Adipose tissue (tissue), 3 donors: ENCODE measurements around the gene ZFP2. TPM values are rescaled to one million over a fixed set of nuclear protein-coding genes. Genes with fewer than 3 reads are reported as not detected.
"Not testable (repeated sequence)": the region's sequence is repeated elsewhere in the genome, so short reads cannot be mapped to it uniquely, and the experiment has no call there.

Source experiments
- H3K27ac ChIP-seq: one replicate; pipeline ENCODE4 v1.5.1; 2013; ENCODE audit warnings: low read depth, low read length
- WGBS, 3 donors: extraction: QIAGEN DNeasy Blood & Tissue Kit; methylation state at CpG; one replicate each; pipeline ENCODE4 v1.1.7; 2013; 5-methylcytosine and 5-hydroxymethylcytosine counted together
- polyA plus RNA-seq, 3 donors: library from polyadenylated mRNA; stranded (reverse); fragments of 200-250 nt; gene quantifications; one replicate each; pipeline ENCODE4 v1.2.3, GENCODE V29; 2013
- donor health status: healthy with polysubstance abuse.
- donor health status: Bipolar disorder and iron deficiency.
- donor health status: healthy.

The ZFP2 gene
- 1 to 10 TPM in 1 of 3 donors, under 1 TPM in 2; 0.61 to 2.6 (median 0.94) TPM for polyA plus RNA-seq

DNA sequence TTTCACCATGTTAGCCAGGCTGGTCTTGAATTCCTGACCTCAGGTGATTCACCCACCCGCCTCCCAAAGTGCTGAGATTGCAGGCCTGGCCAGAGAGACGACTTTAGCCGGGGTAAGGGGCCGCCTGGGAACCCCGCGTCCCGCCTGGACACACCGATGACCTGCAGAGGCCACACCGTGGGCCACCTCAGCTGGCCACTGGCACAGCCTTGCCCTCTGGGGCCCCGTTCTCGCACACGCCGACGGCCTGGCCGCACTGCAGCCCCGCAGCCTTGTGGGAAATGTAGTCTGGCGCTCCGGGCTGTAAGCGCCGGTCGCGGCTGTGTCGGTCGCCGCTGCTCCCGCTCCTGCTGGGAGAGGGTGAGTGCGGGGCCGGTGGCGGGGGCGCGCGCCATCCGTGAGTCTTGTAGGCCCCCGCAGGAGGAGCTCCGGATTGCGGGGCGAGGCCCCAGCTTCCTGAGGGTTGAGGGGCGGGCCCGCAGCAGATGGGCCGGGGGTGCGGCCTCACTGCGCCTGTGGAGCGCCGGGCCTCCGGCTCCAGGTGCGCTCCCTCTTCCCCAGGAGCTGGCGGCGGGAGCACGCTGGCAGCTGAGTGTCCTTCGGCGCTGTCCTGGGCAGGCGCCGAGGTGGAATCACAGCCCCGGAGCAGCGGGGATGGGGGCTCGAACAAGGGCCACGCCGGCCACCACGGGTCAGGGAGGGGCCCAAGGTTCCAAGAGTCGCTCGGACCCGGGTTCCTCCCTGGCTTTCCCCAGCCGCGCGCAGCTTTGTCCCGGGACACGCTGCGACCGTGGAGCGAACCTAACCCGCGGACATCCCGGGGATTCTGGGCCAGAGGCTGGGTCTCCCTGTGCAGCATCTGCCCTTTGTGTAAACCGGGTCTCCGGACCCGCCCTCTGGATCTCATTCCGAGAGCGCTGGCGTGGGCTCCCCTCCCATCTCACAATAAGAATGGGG, at the start of gene ZFP2:
ZFP2 (plus strand) TSS at position 299 of the 957 bp plus-strand sequence. CDS start 35,401 bp downstream, outside the sequence.
- 2% methylated on average over 68 to 79 of the region's 79 CpGs for WGBS, 3 donors

DNA sequence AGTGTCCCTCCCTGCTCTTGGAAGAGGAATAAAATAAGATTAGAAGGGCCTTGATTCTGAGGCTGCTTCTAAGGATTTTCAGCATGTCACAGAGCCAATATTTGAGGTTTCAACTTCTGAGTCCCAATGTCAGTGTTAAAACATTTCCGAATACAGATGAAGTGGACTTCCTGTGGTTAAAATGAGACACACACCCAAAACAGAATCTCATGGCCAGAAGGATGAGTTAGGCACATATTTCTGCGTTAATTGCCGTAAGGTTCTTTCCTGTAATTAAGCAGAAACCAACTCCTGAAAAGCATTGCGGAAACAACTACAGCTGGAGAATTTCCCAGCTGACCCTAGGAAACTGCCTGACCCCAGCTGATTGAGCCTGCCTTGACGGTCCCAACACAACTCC, 46.4 kb upstream of the ZFP2 start:
- WGBS, 3 donors = 51 to 61% (median 59%) methylated on average over 5 of the region's 5 CpGs
- no peak overlapping the region for H3K27ac ChIP-seq

More for the DNA sequence above, at the start of gene ZFP2:
- no peak within 1 kb of the TSS for H3K27ac ChIP-seq

DNA sequence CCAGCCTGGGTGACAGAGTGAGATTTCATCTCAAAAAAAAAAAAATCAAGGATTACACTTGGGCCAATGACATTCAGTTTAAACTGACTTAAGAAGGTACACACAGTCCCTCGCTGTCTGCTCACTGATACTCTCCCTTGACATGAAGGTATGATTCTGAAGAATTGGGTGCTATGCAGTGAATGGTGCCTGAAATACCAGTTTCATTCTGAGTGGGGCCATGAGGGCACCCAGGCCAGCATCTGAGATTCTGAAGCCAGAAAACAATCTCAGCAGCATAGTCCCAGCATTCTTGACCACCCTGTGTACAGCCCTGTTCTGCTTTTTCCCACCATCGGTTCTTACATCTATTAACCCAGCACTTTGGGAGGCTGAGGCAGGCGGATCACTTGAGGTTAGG, 43.8 kb upstream of the ZFP2 start:
- no peak overlapping the region for H3K27ac ChIP-seq
- 88 to 96% (median 92%) methylated on average over 3 of the region's 3 CpGs for WGBS, 3 donors

DNA sequence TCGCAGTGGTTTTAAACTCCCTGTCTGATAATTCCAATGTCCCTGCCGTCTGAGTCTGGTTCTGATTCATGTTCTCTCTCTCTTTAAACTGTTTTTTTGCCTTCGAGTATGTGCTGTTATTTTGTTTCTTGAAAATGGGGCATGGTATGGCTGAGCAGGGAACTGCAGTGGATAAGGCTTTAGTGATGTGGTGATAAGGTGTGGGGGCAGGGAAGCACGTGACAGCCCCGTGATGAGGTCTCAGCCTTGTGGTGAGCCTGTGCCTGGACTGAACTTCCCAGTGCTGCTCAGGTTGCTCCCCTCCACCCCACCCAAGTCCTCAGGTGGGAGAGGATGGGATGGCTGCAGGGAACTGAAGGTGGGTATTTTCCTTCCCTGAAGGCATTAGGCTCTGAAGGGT, 41.4 kb upstream of the ZFP2 start:
- no peak overlapping the region for H3K27ac ChIP-seq
- 52 to 57% (median 53%) methylated on average over 5 of the region's 5 CpGs for WGBS, 3 donors

DNA sequence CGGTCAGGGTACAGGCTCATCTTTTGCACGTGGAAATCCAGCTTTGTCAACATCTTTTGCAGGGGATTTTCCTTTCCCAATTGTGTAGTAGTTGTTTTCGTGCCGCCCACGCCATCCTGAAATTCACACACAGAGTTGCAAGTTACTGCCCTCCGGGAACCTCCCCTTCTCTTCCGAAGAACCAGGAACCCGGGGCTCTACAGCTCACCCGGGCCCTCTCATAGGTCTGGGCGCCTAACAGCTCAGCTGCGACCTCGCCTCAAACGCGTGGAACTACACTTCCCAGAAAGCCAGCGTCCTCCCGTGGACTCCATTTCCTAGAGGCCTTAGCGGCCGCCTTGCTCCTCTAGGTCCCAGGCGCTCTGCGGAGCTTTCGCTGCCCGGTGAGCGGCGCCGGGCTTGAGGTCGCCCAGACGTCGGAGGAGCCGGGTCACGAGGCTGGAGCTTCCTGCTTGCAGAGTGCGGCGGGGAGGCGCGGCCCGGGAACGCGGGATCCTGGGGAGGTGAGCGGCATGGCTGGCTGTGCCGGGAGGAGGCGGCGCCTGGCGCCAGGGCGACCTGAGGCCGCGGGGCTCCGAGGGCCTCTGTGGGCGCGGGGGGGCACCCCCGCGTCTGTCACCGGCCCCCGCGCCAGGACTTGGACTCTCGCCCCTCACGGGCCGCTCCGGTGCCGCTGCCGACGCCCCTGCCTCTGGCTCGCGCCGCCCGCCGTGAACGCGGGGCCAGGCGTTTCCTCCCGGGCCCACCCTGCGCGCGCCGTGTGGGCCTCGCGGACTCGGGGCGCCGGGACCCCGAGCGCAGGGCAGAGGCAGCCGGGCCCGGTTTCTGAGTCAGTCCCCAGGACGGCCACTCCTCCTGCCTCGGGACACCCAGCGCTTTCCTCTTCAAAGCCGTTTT, 35.8 kb upstream of the ZFP2 start, which contains the start of gene ZNF354B:
ZNF354B (plus strand) TSS at position 329 of the 897 bp plus-strand sequence. CDS start 1,095 bp downstream, outside the sequence.
- no peak within 1 kb of the TSS for H3K27ac ChIP-seq
- 1% methylated on average over 69 to 86 of the region's 86 CpGs for WGBS, 3 donors

DNA sequence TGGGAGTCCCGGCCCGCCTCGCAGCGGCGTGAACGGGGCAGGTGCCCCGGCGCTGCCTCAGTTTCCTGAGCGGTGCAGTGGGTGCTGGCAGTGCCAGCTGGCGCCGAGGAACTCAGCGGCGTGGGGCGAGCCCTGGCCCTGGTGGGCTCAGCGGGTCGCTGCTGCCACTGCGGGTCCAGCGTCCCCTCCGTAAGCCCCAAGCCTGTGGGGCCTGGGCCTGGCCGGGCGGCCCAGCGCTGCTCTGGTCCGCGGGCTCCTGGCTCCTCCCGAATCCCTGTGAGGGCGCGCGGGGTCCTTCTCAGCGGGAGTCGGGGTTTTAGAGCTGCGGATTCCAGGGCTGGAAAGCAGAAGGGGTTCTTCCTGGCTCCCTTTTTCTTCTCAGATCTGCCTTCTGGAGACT, 35.1 kb upstream of the ZFP2 start:
- 0 to 4% methylated on average over 7 to 11 of the region's 31 CpGs; no CpG with 5 or more reads in 1 of the 3 donors for WGBS, 3 donors
- H3K27ac ChIP-seq = not testable (repeated sequence)

DNA sequence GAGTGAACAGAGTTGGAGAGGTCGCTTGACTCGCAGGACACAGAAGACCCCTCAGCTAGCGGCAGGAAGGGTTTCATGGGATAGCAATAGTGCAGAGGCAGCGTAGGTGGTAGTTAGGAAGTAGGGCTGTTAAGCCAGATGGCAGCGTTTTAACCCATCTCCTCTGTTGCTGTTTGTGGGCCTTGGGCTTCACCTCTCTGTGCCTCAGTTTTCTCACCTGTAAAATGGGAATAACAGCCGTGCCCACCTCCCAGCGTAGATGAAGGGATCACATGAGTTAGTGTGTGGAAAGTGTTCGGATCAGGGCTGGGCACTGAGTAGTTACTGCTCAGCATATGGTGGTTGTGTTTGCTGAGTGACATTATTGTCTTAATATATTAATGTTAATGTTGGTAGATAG, 34.1 kb upstream of the ZFP2 start:
- WGBS, 3 donors = 95 to 97% (median 96%) methylated on average over 8 of the region's 8 CpGs

DNA sequence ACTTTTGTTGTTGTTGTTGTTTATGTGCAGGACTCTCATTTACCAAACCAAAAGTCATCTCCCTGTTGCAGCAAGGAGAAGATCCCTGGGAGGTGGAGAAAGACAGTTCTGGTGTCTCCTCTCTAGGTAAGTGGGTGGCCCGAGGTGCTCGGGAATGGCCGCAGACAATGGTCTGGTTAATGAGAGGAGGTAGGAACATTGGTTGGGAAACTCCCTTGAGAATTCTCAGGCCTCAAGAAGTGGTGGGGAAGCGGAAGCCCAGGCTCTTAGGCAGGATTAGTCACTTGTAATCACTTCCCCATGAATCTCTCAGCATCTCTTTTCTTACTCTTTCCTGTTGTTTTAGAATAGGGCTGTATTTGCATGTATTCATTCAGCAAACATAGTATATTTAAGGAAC, 28.8 kb upstream of the ZFP2 start:
- WGBS, 3 donors = 76 to 89% (median 84%) methylated on average over 4 of the region's 4 CpGs
- H3K27ac ChIP-seq = no peak overlapping the region

More for the DNA sequence above, 34.1 kb upstream of the ZFP2 start:
- no peak overlapping the region for H3K27ac ChIP-seq

DNA sequence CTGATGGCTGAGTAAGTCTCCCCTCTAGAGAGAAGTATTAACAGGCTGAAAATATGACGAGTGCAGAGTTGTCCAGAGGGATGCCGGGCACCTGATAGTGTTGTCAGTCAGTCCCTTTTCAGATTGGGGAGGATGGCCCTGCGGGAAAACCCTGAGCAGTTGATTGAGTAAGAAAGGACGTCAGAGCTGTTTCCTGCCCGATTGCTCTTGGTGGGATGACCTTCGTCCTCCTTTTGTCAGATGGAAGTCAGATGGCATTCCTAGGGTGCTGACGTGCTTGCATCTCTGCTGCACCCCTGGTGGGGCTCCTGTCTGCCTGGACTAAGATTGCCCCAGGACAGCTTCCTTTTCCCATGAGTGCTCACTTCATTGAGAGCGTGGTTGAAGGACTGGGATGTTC, 26.1 kb upstream of the ZFP2 start:
- 64 to 81% (median 80%) methylated on average over 8 of the region's 8 CpGs for WGBS, 3 donors
- H3K27ac ChIP-seq = no peak overlapping the region

DNA sequence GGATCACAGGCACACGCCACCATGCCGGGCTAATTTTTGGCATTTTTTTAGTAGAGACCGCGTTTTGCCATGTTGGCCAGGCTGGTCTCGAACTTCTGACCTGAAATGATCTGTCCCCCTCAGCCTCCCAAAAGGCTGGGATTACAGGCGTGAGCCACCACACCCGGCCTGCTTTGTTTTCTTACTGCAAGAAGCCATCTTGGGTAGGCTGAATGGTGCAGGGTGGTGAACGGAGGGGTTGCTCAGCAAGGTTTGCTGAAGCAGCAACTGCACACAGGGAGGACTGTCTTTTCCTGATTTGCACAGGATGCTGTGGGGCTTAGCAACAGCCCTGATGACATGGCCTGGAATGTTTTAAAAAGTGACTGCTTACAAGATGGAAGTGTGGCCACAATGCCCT, 25.3 kb upstream of the ZFP2 start:
- WGBS, 3 donors = 93 to 99% (median 98%) methylated on average over 8 of the region's 8 CpGs
- H3K27ac ChIP-seq = no peak overlapping the region

DNA sequence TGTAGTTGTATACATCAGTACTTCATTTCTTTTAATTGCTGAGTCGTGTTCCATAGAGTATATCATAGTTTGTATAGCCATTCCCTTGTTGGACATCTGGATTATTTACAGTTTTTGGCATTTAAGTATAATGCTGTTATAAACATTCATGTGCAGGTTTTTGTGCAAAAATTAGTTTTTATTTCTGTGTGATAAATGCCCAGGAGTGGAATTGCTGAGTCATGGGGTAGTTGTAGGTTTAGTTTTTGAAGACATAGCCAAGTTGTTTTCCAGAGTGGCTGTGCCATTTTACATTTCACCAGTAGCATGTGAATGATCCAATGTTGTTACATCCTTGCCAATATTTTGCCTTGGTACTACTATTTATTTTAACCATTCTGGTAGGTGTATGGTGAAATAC, 23.4 kb upstream of the ZFP2 start:
- no peak overlapping the region for H3K27ac ChIP-seq
- 93 to 100% (median 98%) methylated on average over 1 of the region's 1 CpG for WGBS, 3 donors

DNA sequence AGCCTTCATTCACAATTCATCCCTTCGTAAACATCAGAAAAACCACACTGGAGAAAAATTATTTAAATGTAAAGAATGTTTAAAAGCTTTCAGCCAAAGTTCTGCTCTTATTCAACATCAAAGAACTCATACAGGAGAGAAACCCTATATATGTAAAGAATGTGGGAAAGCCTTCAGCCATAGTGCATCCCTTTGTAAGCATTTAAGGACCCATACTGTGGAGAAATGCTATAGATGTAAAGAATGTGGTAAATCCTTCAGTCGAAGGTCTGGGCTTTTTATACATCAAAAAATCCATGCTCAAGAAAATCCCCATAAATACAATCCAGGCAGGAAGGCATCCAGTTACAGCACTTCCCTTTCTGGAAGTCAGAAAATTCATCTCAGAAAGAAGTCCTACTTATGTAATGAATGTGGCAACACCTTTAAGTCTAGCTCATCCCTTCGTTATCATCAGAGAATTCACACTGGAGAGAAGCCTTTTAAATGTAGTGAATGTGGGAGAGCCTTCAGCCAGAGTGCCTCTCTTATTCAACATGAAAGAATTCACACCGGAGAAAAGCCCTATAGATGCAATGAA, 12.5 kb upstream of the ZFP2 start:
- not testable (repeated sequence) for H3K27ac ChIP-seq
- 98 to 100% (median 100%) methylated on average over 4 of the region's 4 CpGs for WGBS, 3 donors

DNA sequence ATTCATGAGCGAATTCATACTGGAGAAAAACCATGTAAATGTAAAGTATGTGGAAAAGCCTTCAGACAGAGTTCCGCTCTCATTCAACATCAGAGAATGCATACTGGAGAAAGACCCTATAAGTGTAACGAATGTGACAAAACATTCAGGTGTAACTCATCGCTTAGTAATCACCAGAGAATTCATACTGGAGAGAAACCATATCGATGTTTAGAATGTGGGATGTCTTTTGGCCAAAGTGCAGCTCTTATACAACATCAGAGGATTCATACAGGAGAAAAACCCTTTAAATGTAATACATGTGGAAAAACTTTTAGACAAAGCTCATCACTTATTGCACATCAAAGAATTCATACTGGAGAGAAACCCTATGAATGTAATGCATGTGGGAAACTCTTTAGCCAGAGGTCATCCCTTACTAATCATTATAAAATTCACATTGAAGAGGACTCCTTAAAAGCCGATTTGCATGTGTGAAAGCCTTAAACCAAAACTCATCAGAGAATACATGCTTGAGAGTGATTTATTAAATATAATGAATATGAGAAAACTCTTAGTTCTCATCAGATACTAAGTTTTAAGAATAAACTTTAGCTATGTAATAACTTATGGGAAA, 11.8 kb upstream of the ZFP2 start:
- H3K27ac ChIP-seq = no peak overlapping the region
- WGBS, 3 donors = 95 to 98% (median 96%) methylated on average over 6 of the region's 6 CpGs

DNA sequence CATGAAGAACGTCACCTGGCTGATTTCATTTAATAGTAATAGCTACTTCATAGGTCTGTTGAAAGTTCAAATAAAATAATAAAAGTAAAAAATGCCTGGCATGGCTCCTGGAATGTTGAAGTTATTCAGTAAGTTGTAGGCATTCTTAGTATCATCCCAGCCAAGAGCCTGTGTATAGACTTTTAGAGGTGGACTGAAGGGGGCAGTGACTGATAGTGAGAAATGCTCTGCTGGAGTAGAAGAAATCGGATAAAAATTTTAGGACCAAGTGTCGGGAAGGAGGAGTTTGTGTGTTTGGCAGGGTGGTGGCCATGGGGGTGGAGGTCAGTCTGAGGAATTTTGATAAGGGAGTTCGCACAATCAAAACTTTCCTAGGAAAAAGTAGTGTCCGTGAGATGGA, 3.6 kb downstream of the ZFP2 start:
- 76 to 86% (median 85%) methylated on average over 5 of the region's 5 CpGs for WGBS, 3 donors
- no peak overlapping the region for H3K27ac ChIP-seq

DNA sequence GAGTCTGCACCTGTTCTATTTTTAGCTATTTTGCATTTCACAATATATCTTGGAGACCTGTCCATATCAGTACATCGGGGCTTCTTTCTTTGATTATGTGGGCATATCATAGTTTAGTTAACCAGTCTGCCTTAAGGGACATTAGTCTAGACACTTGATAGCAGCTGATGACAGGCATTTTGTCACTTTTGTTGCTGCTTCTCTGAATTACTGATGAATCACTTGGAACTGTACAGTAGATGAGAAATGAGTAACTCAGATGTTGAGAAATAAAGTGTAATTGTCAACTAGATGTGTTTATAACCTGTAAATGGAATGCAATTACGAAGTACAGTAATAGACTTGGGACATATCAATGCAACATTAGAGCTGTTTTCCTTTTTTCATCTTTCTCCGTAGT, 7.1 kb downstream of the ZFP2 start:
- WGBS, 3 donors = 60 to 94% (median 78%) methylated on average over 3 of the region's 3 CpGs
- no peak overlapping the region for H3K27ac ChIP-seq

DNA sequence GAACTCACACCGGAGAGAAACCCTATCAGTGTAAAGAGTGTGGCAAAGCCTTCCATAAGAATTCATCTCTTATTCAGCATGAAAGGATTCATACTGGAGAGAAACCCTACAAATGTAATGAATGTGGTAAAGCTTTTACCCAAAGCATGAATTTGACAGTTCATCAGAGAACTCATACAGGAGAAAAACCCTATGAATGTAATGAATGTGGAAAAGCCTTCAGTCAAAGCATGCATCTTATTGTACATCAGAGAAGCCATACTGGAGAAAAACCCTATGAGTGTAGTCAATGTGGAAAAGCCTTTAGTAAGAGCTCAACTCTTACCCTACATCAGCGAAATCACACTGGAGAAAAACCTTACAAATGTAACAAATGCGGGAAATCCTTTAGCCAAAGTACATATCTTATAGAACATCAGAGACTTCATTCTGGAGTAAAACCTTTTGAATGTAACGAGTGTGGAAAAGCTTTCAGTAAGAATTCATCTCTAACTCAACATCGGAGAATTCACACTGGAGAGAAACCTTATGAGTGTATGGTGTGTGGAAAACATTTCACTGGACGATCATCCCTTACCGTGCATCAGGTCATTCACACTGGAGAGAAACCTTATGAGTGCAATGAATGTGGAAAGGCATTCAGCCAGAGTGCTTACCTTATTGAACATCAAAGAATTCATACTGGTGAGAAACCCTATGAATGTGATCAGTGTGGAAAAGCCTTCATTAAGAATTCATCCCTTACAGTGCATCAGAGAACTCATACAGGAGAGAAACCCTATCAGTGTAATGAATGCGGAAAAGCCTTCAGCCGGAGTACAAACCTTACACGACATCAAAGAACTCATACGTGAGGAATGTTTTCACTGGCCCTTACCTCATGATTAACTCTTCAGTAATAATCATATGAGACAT, 36.4 kb downstream of the ZFP2 start:
- H3K27ac ChIP-seq = no peak overlapping the region
- WGBS, 3 donors = 92 to 96% (median 96%) methylated on average over 11 of the region's 11 CpGs
